Fibroblast of pulmonary artery (primary cell): ENCODE measurements around the gene TNS3.

Experiments used
- DNase-seq: peaks from one replicate; pipeline ENCODE4 v3.0.0-alpha.2; 2010; ENCODE audit warnings: low read depth
- H3K4me3 ChIP-seq: replicated peaks from 2 replicates; pipeline ENCODE4 v1.5.1; 2011; ENCODE audit warnings: low read depth, mild to moderate bottlenecking, control low read depth, low read length, moderate library complexity
- TF ChIP-seq, protein P1 (sequence below): IDR thresholded peaks from 2 replicates; pipeline ENCODE4 v1.5.1; 2011; ENCODE audit warnings: mild to moderate bottlenecking, control low read depth, low read length, inconsistent platforms; ENCODE audit errors: missing control alignments

The TNS3 gene

DNA sequence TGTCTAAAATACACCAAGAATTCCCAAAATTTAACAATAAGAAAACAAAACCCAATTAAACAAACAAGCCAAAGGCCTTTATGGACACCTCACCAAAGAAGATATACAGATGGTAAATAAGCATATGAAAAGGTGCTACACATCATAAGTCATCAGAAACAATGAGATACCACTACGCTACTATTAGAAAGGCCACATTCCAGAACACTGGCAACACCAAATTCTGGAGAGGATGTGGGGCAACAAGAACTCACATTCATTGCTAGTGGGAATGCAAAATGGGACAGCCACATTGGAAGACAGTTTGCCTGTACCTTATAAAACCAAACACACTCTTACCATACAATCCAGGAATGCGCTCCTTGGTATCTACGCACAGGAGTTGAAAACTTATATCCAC, 291.4 kb downstream of the TNS3 start:
- no peak for DNase-seq
- TF ChIP-seq, protein P1, sequence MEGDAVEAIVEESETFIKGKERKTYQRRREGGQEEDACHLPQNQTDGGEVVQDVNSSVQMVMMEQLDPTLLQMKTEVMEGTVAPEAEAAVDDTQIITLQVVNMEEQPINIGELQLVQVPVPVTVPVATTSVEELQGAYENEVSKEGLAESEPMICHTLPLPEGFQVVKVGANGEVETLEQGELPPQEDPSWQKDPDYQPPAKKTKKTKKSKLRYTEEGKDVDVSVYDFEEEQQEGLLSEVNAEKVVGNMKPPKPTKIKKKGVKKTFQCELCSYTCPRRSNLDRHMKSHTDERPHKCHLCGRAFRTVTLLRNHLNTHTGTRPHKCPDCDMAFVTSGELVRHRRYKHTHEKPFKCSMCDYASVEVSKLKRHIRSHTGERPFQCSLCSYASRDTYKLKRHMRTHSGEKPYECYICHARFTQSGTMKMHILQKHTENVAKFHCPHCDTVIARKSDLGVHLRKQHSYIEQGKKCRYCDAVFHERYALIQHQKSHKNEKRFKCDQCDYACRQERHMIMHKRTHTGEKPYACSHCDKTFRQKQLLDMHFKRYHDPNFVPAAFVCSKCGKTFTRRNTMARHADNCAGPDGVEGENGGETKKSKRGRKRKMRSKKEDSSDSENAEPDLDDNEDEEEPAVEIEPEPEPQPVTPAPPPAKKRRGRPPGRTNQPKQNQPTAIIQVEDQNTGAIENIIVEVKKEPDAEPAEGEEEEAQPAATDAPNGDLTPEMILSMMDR, result no peak
- no peak overlapping the region for H3K4me3 ChIP-seq

DNA sequence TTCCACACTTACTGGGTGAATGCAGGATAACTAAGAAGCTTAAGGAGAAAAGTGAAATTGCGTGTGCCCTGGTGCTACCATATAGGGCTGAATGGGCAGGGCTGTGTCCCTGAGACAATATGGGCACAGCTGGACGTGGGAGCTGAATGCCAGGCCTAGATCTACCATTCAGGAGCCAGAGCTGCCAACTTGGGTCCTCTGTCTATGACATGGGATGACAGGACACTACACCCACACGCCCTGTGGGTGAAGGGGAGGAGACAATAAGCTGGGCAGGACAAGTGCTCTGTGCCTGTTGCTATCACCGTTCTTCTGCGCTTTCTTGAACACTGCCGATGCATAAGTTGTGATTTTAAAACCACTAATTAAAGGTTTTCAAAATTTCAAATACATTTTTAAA, 293.9 kb downstream of the TNS3 start:
- no peak for DNase-seq
- TF ChIP-seq, protein P1, result no peak
- no peak overlapping the region for H3K4me3 ChIP-seq

DNA sequence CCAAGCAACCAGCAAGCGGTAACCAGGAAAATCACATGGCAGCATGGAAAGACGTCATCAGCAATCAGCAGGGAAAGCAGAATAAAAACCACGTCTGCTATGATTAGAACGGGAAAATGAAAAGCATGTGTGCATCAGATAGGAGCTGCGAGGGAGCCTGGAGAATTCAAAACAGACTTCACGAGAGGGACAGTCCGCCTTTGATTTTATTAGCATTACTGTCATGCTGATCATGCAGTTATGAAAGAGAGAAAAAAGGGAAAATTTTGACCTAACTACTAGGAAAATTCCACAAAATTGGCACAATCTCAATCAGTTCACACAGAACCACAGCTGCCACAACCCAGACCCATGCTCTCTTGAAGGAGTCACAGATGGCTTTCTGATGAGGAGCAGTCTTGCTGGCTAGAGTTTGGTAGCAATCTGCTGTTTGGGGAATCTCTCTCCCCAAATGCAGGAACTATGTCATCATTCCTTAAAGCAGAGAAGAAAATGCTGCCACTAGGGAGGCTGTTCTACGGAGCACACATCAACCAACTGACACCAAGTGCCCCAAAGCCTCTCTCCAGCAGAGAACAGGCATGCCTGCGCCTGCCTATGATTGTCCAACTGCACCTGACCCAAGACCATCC, 295.9 kb downstream of the TNS3 start:
- no peak for DNase-seq
- H3K4me3 ChIP-seq, result no peak overlapping the region

DNA sequence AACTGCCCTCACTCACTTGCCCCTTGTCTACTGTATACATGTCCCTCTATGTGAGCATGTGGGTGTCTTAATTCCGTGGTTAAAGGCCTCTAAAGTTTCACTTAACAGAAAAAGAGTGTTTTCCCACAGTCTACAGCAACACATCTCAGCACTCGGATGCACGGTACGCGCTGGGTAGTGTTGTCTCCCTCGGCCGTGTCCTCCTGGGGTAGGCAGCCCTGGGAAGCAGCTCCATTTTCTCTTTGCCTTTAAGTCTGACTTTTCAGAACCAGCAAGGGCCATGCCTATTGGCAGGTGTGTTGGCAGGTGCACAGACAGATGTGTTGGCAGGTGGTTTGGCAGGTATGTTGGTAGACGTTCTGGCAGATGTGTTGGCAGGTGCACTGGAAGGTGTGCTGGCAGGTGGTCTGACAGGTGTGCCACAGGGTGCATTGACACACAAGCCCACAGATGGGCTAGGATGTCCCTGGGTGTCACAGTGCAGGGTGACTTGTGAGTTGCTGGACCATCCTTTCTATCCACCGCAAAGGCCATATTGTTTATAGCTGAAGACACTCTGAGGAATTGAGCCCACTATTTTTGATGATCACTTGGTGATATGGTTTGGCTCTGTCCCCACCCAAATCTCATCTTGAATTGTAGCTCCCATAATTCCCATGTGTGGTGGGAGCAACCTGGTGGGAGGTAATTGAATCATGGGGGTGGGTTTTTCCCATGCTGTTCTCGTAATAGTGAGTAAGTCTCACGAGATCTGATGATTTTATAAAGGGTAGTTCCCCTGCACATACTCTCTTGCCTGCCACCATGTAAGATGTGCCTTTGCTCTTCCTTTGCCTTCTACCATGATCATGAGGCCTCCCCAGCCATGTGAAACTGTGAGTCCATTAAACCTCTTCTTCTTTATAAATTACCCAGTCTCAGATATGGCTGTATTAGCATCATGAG, 296.9 kb downstream of the TNS3 start:
- H3K4me3 ChIP-seq, result no peak overlapping the region
- no peak for DNase-seq
- TF ChIP-seq, protein P1, result no peak

More for the DNA sequence above, 295.9 kb downstream of the TNS3 start:
- TF ChIP-seq, protein P1, result no peak

DNA sequence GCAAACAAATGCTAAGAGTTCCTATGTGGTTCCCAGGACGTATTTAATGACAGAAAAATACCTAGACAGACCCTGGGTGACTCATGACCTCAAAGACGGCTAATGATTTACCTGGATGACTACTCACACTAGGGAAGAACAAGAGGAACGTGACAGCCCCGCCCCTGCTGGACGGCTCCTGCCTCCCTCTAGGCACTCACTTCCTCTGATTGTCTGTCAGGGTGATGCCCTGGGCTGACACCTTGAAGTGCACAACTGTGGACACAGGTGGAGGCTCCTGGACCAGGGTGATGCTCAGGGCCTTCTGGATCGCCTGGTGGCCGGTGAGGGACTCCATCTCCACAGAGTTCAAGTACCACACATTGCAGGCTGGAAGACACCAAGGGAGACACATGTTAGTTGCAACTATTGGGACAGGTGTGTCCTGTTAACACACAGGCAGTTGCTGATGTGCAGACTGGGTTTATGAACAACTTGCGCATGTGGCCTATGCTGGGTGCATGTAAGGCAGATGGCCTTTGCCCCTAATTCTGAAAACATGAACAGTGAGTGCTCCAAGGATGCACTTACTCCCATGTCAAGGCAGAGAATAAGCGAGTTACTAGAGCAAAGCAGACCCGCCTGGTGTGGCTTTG, 298.3 kb downstream of the TNS3 start:
- no peak overlapping the region for H3K4me3 ChIP-seq
- DNase-seq, result no peak
- TF ChIP-seq, protein P1, result no peak

DNA sequence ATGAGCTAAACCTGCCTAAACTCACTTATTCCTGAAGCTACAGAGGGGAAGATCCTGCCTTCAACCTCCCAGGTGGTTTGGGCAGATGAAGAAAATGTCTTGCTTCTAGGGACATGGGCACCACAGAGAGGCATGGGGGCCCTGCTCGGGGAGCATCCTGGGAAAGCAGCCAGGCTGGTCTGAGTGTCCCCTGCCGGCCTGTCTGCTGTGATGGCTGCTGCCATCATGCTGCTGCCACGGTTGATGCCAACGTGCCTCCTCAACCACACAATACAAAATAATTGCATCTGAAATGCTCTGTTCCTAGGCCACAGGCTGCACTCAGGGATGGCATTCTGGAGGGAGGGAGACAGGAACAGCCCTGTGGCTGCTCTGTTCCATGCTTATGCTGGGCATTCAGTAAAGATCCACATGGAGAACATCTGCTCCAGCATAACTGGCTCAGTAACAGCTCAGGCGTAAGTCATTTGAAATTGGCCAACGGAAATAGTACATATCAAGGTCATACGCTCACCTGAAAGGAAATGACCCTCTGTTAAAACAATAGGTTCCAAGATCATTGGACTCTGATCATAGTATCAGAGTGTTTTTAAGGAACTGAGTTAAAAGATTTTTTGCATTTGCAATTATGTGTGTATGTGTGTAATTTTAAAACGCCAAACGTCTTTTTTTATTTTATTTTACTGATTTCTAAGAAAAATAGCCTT, 299.0 kb downstream of the TNS3 start:
- no peak for DNase-seq
- TF ChIP-seq, protein P1, result no peak
- H3K4me3 ChIP-seq, result no peak overlapping the region
